RWPE1 (cell line): ENCODE results near the gene ZNF423.

Experiments used
- CTCF ChIA-PET: fragments of 350-600 bp; sonication (Branson Sonifier 250); formaldehyde crosslinking; extraction: SDS; loops from one replicate; lab custom pipeline; 2021; lab: Yijun Ruan, JAX
- POLR2A ChIA-PET: fragments of 400-600 bp; formaldehyde crosslinking; extraction: SDS; loops from one replicate; lab custom pipeline; 2020; ENCODE audit warnings: antibody characterized with exemption; ENCODE audit not compliant: low non-redundant PET; lab: Yijun Ruan, JAX
- DNase-seq: peaks from one replicate; pipeline ENCODE4 v3.0.0; 2012; ENCODE audit warnings: low spot score
- H3K27ac ChIP-seq: fragments of 450-650 bp; 2 replicates; pipeline ENCODE4 v1.5.1; 2017
- TF ChIP-seq, protein P1 (sequence below): fragments of 450-650 bp; conservative IDR thresholded peaks from 2 replicates; pipeline ENCODE4 v1.5.1; 2017; ENCODE audit warnings: low read depth, mild to moderate bottlenecking

The ZNF423 gene

DNA sequence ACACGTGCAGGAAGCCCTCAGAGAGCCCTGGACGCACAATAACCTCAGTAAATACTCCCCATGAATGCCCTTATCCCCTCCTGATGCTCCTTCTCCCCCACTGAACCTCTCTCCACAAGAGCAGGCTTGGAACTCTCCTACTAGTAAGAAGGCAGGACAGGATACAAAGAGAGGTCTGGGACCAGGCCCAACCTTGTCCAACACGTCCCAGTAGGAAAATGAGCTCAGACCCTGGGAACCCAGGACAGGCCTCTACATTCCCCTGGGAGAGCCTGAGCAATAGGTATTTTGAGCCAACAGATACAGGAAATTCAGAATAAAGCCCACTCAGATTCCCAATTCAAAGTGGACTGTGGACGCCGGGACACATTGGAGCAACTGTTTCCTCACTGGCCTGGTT is 19.2 kb downstream of the ZNF423 start:
- POLR2A ChIA-PET, result no interaction called here
- no peak for DNase-seq
- H3K27ac ChIP-seq, result no peak overlapping the region
- TF ChIP-seq, protein P1, sequence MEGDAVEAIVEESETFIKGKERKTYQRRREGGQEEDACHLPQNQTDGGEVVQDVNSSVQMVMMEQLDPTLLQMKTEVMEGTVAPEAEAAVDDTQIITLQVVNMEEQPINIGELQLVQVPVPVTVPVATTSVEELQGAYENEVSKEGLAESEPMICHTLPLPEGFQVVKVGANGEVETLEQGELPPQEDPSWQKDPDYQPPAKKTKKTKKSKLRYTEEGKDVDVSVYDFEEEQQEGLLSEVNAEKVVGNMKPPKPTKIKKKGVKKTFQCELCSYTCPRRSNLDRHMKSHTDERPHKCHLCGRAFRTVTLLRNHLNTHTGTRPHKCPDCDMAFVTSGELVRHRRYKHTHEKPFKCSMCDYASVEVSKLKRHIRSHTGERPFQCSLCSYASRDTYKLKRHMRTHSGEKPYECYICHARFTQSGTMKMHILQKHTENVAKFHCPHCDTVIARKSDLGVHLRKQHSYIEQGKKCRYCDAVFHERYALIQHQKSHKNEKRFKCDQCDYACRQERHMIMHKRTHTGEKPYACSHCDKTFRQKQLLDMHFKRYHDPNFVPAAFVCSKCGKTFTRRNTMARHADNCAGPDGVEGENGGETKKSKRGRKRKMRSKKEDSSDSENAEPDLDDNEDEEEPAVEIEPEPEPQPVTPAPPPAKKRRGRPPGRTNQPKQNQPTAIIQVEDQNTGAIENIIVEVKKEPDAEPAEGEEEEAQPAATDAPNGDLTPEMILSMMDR, result no peak
- CTCF ChIA-PET, result interaction anchor here (0.6 kb wide), 1 partner anchor 70 kb away, joined by 4 read pairs; no protein-coding TSS in a partner anchor

DNA sequence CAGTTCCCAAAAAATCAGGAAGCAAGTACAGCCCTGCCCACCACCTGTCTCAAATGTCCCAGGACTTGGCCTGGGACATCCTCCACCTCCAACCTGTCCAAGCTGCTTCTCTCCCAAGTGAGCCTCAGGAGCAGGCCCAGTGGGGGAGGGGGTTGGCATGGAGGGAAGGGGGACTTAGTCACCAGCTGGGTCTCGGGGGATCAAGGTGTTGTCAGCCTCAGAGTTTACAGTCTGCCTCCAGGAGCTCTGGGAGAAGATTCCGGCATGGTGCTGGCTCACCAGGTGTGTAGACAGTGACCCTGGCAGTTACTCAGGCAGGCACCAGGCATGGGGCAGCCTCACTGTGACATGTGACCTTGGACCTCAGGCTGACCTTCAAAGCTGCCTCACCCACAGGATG is 19.7 kb downstream of the ZNF423 start:
- ChIA-PET POLR2A (no interaction called here), CTCF (interaction anchor here (1.1 kb wide), 1 partner anchor 938 kb away, joined by 3 read pairs; no protein-coding TSS in a partner anchor)
- TF ChIP-seq, protein P1, result no peak
- no peak overlapping the region for H3K27ac ChIP-seq
- DNase-seq, result no peak

DNA sequence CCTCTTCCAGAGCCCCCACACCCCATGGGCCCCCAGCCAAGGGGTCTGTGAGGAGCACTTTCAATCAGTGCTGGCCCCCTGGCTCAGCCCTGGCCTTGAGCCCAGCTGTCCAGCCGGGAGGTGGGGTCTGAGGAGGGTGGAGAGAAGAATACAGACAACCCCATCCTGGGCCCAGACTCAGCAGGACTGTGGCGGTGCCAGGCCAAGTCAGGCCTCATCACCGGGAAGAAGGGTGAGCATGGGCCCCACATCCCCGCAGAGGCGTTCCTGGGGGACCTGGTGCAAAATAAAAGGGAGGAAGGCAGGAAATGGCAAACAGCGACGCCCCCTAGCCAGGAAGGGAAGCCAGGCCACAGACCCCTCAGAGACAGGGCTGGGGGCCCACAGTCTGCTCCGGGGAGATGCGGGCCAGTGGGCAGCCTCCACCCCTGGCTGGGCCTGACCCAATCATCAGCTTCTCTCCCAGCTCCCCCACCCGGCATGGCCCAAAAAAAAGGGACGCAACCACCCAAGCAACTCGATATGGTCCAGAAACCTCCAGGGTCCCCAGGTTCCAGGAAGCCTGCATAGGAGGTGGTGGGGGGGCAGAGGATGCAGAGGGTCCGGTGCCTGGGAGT is 20.6 kb downstream of the ZNF423 start:
- no peak overlapping the region for H3K27ac ChIP-seq
- no peak for DNase-seq
- ChIA-PET POLR2A (no interaction called here), CTCF (interaction anchor here (1.1 kb wide), 1 partner anchor 937 kb away, joined by 3 read pairs; no protein-coding TSS in a partner anchor)
- TF ChIP-seq, protein P1, result no peak

DNA sequence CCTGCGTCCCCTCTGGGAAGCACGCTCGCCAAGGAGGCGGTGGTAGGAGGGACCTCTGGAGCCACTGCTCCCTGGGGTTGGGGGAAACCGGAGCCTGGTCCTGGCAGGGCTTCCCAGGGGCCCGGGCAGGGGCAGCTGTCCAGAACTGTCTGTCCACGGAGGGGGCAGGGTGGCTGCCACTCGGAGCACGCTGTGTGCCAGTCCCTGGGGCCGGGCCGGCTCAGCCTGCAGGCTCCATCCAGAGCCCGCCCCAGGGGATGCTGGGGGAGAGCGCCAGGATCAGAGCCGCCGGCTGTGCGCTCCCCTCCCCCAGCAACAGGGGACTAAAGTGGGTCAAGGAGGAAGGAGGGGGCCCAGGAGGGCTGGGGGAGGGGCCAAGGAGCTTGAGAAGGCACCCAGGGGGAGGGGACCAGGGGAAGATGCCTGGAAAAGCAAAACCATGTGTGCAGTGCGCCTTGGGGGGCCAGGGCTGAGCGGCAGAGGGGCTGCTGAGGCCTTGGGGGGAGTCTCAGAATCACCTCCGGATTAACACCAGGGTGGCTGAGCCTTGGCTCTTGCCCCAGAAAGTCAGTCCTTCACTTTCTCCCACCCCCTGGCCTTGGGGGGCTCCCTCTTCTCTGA is 21.3 kb downstream of the ZNF423 start:
- ChIA-PET POLR2A (no interaction called here), CTCF (no interaction called here)
- no peak overlapping the region for H3K27ac ChIP-seq
- DNase-seq, result no peak
- TF ChIP-seq, protein P1, result no peak

DNA sequence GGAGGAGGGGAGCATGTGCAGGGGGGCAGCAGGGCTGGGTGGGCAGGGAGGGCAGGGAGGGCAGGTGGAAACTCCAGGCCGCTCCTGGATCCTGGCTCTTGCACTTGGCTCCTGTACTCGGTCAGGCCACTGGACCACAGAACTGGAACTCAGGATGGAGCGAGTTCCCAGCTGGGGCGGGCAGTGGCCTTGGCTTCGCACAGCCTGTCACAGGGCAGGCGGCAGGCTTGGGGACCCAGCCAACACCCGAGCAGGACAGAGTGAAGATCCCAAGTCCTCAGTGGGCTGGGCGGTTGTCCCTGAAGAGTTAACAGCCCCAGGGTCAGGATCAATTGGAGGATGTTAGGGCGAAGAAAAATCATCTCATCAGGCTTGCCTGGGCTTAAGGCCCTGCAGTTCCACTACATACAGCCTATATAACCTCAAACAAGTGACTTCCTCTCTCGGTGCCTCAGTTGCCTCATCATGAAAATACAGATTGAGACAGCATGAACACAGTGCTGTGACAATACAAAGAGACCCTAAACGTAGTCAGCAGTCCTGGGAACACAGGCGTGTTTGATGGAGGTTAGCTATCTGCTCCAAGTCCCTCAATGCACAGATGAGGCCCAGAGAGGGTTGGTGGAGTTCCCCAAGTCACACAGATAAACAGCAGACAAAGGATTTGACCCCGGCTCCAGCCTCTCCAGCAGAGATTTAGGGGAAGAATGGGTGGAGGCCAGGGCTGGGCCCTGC is 21.9 kb downstream of the ZNF423 start:
- POLR2A ChIA-PET, result no interaction called here
- no peak for DNase-seq
- H3K27ac ChIP-seq, result no peak overlapping the region
- TF ChIP-seq, protein P1, result no peak
- CTCF ChIA-PET, result no interaction called here

DNA sequence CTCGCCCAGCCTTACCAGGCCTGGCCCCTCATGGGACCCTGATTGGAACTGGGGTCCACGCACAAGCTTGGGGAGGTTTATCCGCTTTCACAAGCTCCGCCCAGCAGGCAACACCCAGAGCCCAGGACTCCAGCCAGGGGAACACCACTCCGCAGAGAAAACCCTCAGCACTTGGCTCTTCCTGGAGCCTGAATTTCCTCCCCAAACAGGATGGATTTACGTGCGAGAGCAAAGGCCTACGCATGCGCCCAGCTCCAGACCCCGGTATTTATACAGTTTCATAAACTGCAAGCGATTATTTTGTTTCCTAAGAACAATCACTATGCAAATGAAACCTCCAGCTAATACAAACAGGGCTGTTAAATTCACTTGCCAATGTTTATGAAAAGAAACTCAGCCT is 22.8 kb downstream of the ZNF423 start:
- ChIA-PET CTCF (no interaction called here), POLR2A (no interaction called here)
- H3K27ac ChIP-seq, result no peak overlapping the region
- TF ChIP-seq, protein P1, result no peak
- no peak for DNase-seq
